MM.1S (cell line): ENCODE measurements around the gene PCED1B.

ENCODE experiments used
- DNase-seq: peaks from one replicate; pipeline ENCODE4 v3.0.0-alpha.2; 2015
- H2AFZ ChIP-seq: fragments of 300-600 bp; sonication (generic); 2 replicates; pipeline ENCODE4 v1.6.0; 2016; ENCODE audit warnings: antibody characterized with exemption, low read length
- H3F3A ChIP-seq: fragments of 300-600 bp; sonication (generic); 2 replicates; pipeline ENCODE4 v1.6.1; 2016; ENCODE audit warnings: mild to moderate bottlenecking, antibody characterized with exemption, low read length, moderate library complexity, mixed read lengths; ENCODE audit not compliant: insufficient read depth
- H3K27ac ChIP-seq: fragments of 300-600 bp; sonication (generic); 2 replicates; pipeline ENCODE4 v1.5.1; 2016; ENCODE audit warnings: mild to moderate bottlenecking, low read length
- H3K27me3 ChIP-seq: fragments of 300-600 bp; sonication (generic); replicated peaks from 2 replicates; pipeline ENCODE4 v1.6.0; 2016; ENCODE audit warnings: low read length; ENCODE audit not compliant: insufficient read depth
- H3K36me3 ChIP-seq: fragments of 300-600 bp; sonication (generic); replicated peaks from 2 replicates; pipeline ENCODE4 v1.6.1; 2016; ENCODE audit warnings: mild to moderate bottlenecking, low read length, mixed read lengths; ENCODE audit not compliant: insufficient read depth
- H3K4me1 ChIP-seq: fragments of 300-600 bp; sonication (generic); 2 replicates; pipeline ENCODE4 v1.6.1; 2016; ENCODE audit warnings: low read length, mixed read lengths
- H3K4me2 ChIP-seq: fragments of 300-600 bp; sonication (generic); 2 replicates; pipeline ENCODE4 v1.6.0; 2016; ENCODE audit warnings: low read depth, low read length
- H3K4me3 ChIP-seq: fragments of 300-600 bp; sonication (generic); 2 replicates; pipeline ENCODE4 v1.5.1; 2016; ENCODE audit warnings: low read length, mixed read lengths
- H3K79me2 ChIP-seq: fragments of 300-600 bp; sonication (generic); 2 replicates; pipeline ENCODE4 v1.6.1; 2016; ENCODE audit warnings: mixed run types, low read length, mixed read lengths
- H3K9ac ChIP-seq: fragments of 300-600 bp; sonication (generic); 2 replicates; pipeline ENCODE4 v1.6.1; 2016; ENCODE audit warnings: low read length, mixed read lengths
- H3K9me2 ChIP-seq: fragments of 300-600 bp; sonication (generic); replicated peaks from 2 replicates; pipeline ENCODE4 v1.6.1; 2016; ENCODE audit warnings: mild to moderate bottlenecking, low read length, mixed read lengths; ENCODE audit not compliant: insufficient read depth
- H3K9me3 ChIP-seq: fragments of 300-600 bp; sonication (generic); replicated peaks from 2 replicates; pipeline ENCODE4 v1.6.1; 2016; ENCODE audit warnings: mild to moderate bottlenecking, low read length, mixed read lengths; ENCODE audit not compliant: insufficient read depth
- H4K20me1 ChIP-seq: fragments of 300-600 bp; sonication (generic); 2 replicates; pipeline ENCODE4 v1.6.1; 2016; ENCODE audit warnings: mild to moderate bottlenecking, low read length, moderate library complexity, mixed read lengths; ENCODE audit not compliant: insufficient read depth
- CTCF ChIP-seq: fragments of 300-600 bp; sonication (generic); IDR thresholded peaks from 2 replicates; pipeline ENCODE4 v1.5.1; 2016; ENCODE audit warnings: antibody characterized with exemption, low read length, mixed read lengths
- EZH2 ChIP-seq: fragments of 300-600 bp; sonication (generic); optimal IDR thresholded peaks from 2 replicates; pipeline ENCODE3; 2017; ENCODE audit warnings: low read depth, mild to moderate bottlenecking, antibody characterized with exemption, low read length, mixed read lengths
- EZH2phosphoT487 ChIP-seq: fragments of 300-600 bp; sonication (generic); IDR thresholded peaks from 2 replicates; pipeline ENCODE4 v1.6.1; 2018; ENCODE audit warnings: antibody characterized with exemption, low read length

The PCED1B gene

DNA sequence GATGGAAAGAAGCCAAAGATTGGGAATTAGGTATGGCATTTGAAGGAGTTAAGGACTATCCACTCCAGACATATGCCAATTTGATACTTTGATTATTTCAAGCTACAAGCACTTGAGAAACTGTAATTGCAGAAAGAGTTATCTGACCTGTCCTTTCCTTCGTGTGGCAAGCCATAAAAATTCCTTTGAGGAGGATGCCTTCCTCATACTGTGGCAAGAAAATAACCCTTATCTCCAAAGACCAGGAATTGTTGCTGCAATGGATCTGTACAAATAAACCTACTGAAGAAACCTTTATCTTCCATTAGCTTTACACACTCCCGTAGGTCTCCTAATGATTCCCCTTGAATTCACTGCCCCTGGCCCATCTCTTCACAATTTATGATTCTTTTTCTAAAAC lies 165.4 kb downstream of the PCED1B start:
- Histone ChIP-seq H3K4me1 (no peaks in the 10 kb centered on the region), H3K79me2 (no peaks in the 10 kb centered on the region), H3K36me3 (no peaks in the 10 kb centered on the region), H3K4me3 (no peak overlapping the region), H3K9me3 (no peaks in the 10 kb centered on the region), H3K27ac (no peak overlapping the region), H3F3A (no peaks in the 10 kb centered on the region), H2AFZ (no peak overlapping the region), H4K20me1 (no peaks in the 10 kb centered on the region), H3K9ac (no peak overlapping the region), H3K9me2 (no peaks in the 10 kb centered on the region), H3K4me2 (no peak overlapping the region), H3K27me3 (no peaks in the 10 kb centered on the region)
- TF ChIP-seq EZH2 (no peak), EZH2phosphoT487 (no peak), CTCF (no peak)
- DNase-seq = no peak

DNA sequence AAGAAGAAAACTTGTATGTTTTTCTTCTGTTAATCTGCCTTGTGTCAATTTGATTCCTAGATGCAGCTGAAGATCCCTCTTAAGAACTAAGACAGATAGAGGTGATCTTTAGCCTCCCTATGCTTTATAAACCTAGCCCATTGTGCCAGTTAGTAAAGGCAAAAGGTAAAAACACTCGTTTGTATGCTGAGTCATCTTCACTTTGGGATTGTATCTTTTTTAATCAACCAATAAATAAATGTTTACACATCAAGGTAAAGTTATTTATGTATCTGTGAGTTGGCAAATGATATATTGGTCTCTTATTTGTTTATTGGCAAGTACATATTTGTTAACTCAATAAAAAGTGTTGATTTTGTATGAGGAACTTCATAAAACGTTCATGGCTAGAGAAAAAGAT lies 166.2 kb downstream of the PCED1B start:
- no peaks in the 10 kb centered on the region for H3K27me3 ChIP-seq
- DNase-seq = no peak
- H3K4me2 ChIP-seq = no peak overlapping the region
- no peak overlapping the region for H3K9ac ChIP-seq
- no peaks in the 10 kb centered on the region for H4K20me1 ChIP-seq
- H3K4me1 ChIP-seq = no peaks in the 10 kb centered on the region
- H3K4me3 ChIP-seq = no peak overlapping the region
- H2AFZ ChIP-seq = no peak overlapping the region
- no peaks in the 10 kb centered on the region for H3K79me2 ChIP-seq
- no peaks in the 10 kb centered on the region for H3K9me3 ChIP-seq
- no peaks in the 10 kb centered on the region for H3K9me2 ChIP-seq
- no peaks in the 10 kb centered on the region for H3K36me3 ChIP-seq
- no peak overlapping the region for H3K27ac ChIP-seq
- TF ChIP-seq EZH2 = no peak
- TF ChIP-seq CTCF = no peak
- TF ChIP-seq EZH2phosphoT487 = no peak
- H3F3A ChIP-seq = no peaks in the 10 kb centered on the region

GRCh38 chr12:47247418-47247817 lies 168.0 kb downstream of the PCED1B start:
- TF ChIP-seq CTCF (no peak), EZH2 (no peak), EZH2phosphoT487 (no peak)
- no peaks in the 10 kb centered on the region for H3K79me2 ChIP-seq
- H3F3A ChIP-seq = no peaks in the 10 kb centered on the region
- H4K20me1 ChIP-seq = no peaks in the 10 kb centered on the region
- H3K4me2 ChIP-seq = no peak overlapping the region
- no peak overlapping the region for H2AFZ ChIP-seq
- no peak overlapping the region for H3K4me3 ChIP-seq
- H3K4me1 ChIP-seq = no peaks in the 10 kb centered on the region
- no peaks in the 10 kb centered on the region for H3K36me3 ChIP-seq
- no peaks in the 10 kb centered on the region for H3K9me3 ChIP-seq
- no peak overlapping the region for H3K9ac ChIP-seq
- DNase-seq = no peak
- no peaks in the 10 kb centered on the region for H3K27me3 ChIP-seq
- no peaks in the 10 kb centered on the region for H3K9me2 ChIP-seq
- no peak overlapping the region for H3K27ac ChIP-seq
